Glutamatergic neuron (in vitro differentiated cells): ENCODE data around the gene SPDYE3. TPM values are rescaled to one million over a fixed set of nuclear protein-coding genes. Genes with fewer than 3 reads are reported as not detected.
"Not testable (repeated sequence)": the region's sequence is repeated elsewhere in the genome, so short reads cannot be mapped to it uniquely, and the experiment has no call there.

Source experiments
- DNase-seq: peaks from one replicate; pipeline ENCODE4 v3.0.0; 2022
- H3K27ac Mint-ChIP-seq: one replicate; pipeline ENCODE4 v1.8.0; 2020; ENCODE audit warnings: mild to moderate bottlenecking, mixed read lengths, inconsistent platforms; ENCODE audit not compliant: unreplicated experiment
- H3K27me3 Mint-ChIP-seq: one replicate; pipeline ENCODE4 v1.8.0; 2020; ENCODE audit warnings: mild to moderate bottlenecking, moderate library complexity, mixed read lengths, inconsistent platforms; ENCODE audit not compliant: unreplicated experiment
- H3K36me3 Mint-ChIP-seq: one replicate; pipeline ENCODE4 v1.8.0; 2020; ENCODE audit warnings: mild to moderate bottlenecking, mixed read lengths, inconsistent platforms; ENCODE audit not compliant: unreplicated experiment
- H3K4me1 Mint-ChIP-seq: one replicate; pipeline ENCODE4 v1.8.0; 2020; ENCODE audit warnings: mild to moderate bottlenecking, low read depth, mixed read lengths, inconsistent platforms; ENCODE audit not compliant: unreplicated experiment
- H3K4me3 Mint-ChIP-seq: one replicate; pipeline ENCODE4 v1.8.0; 2020; ENCODE audit warnings: mild to moderate bottlenecking, mixed read lengths, inconsistent platforms; ENCODE audit not compliant: unreplicated experiment
- H3K9me3 Mint-ChIP-seq: one replicate; pipeline ENCODE4 v1.8.0; 2020; ENCODE audit warnings: mild to moderate bottlenecking, moderate library complexity, mixed read lengths, inconsistent platforms; ENCODE audit not compliant: unreplicated experiment
- total RNA-seq: library from RNA; stranded (reverse); fragmentation: NEBNext Ultra II Directional; extraction: Animal tissue kit (Norgen Biotek cat#: 25700); gene quantifications from one replicate; pipeline ENCODE4 v1.2.1, GENCODE V29; 2021; ENCODE audit not compliant: unreplicated experiment
- TF ChIP-seq, protein P1 (sequence below): fragments of 200-600 bp; sonication (generic); IDR thresholded peaks from one replicate; pipeline ENCODE4 v1.5.0; 2021; ENCODE audit not compliant: partially characterized antibody, unreplicated experiment

Gene SPDYE3
- total RNA-seq, 1 donor from 2014 or later = not detected

DNA sequence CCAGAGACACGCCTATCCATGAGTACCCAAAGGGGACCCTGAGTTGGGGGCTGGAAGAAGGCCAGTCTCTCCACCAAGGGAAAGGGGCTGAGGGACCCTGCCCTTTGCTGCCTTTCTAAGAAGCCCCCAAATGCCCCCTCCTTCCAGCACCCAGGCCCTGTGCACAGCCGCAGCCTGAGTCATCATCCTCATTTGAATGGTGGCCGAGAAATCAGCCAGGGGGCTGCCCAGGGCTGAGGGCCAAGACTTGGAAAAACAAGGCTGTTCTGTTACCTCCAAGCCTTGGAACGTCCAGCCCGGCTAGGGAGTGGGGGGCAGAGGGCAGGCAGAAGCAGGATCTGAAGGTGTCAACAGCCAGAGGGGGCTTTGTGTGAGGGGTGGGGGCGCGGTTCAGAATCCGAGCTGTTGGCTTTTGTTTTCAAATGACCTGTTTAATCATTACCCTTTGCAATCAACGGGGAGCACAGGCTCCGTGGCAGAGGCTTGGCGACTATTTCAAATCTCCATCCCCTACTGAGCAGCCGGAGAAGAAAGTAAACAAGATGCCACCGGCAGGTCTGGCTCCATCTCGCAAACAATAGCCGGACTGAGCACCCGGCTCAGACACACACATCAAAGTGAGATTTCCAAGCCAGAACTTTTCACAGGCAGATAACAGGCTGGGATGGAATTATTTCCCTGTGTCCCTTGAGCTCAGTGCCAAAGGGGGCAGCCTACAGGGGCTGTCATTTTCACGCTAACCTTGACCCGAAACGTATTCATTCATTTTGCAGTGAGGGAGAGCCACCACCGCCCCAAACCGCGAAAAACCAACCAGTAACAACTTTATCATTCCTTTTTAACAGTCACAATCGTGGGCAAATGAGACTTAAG lies 37.2 kb upstream of the SPDYE3 start:
- H3K36me3 Mint-ChIP-seq, H3K27me3 Mint-ChIP-seq, H3K9me3 Mint-ChIP-seq, H3K4me1 Mint-ChIP-seq: not testable (repeated sequence)
- H3K27ac Mint-ChIP-seq = peak overlapping the region; percentile 89
- H3K4me3 Mint-ChIP-seq = peak overlapping the region; percentile 92
- DNase-seq = peak; percentile 29

DNA sequence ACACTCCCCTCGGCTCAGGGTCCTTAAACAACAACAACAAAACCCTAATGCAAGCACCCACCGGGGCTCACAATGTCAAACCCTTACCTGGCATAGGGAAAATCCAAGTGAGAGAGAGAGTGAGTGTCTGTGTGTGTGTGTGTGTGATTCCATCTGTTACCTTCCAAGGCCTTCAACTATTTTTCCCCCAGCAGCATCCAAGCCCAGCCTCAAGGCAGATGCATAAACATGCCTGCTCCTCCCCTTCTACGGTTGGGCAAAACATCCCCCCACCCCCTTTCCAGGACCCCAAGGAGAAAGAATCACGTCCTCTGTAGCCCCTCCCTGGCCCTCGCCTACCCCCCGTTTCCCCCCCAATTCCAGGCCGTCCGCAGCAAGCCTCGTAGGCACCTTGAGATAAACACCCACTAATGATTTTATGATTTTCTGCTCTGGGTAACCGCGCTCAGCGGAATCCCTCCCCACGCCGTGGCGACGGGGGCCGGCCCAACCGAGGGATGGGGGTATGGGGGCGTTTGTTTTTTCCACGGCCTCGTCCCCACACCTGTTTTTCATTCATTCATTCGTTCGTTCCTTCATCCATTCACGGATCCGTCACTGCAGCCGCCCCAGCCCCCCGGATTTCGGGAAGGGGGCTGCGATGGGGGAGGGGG lies 36.4 kb upstream of the SPDYE3 start:
- H3K9me3 Mint-ChIP-seq, H3K27me3 Mint-ChIP-seq, H3K4me1 Mint-ChIP-seq, H3K36me3 Mint-ChIP-seq: not testable (repeated sequence)
- H3K4me3 Mint-ChIP-seq = peak overlapping the region; percentile 92
- peak; percentile 31 for DNase-seq
- peak overlapping the region; percentile 89 for H3K27ac Mint-ChIP-seq

GRCh38 chr7:100271716-100272537 lies 35.6 kb upstream of the SPDYE3 start:
- no peaks in the 10 kb centered on the region for H3K36me3 Mint-ChIP-seq
- peaks cover 3% of the 10 kb centered on the region for H3K4me1 Mint-ChIP-seq
- H3K4me3 Mint-ChIP-seq = peak overlapping the region; percentile 77
- H3K27ac Mint-ChIP-seq = no peak overlapping the region
- peaks cover 10% of the 10 kb centered on the region for H3K27me3 Mint-ChIP-seq
- peaks cover 10% of the 10 kb centered on the region for H3K9me3 Mint-ChIP-seq
- TF ChIP-seq, protein P1, sequence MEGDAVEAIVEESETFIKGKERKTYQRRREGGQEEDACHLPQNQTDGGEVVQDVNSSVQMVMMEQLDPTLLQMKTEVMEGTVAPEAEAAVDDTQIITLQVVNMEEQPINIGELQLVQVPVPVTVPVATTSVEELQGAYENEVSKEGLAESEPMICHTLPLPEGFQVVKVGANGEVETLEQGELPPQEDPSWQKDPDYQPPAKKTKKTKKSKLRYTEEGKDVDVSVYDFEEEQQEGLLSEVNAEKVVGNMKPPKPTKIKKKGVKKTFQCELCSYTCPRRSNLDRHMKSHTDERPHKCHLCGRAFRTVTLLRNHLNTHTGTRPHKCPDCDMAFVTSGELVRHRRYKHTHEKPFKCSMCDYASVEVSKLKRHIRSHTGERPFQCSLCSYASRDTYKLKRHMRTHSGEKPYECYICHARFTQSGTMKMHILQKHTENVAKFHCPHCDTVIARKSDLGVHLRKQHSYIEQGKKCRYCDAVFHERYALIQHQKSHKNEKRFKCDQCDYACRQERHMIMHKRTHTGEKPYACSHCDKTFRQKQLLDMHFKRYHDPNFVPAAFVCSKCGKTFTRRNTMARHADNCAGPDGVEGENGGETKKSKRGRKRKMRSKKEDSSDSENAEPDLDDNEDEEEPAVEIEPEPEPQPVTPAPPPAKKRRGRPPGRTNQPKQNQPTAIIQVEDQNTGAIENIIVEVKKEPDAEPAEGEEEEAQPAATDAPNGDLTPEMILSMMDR = no peak
- peak; percentile 100 for DNase-seq

DNA sequence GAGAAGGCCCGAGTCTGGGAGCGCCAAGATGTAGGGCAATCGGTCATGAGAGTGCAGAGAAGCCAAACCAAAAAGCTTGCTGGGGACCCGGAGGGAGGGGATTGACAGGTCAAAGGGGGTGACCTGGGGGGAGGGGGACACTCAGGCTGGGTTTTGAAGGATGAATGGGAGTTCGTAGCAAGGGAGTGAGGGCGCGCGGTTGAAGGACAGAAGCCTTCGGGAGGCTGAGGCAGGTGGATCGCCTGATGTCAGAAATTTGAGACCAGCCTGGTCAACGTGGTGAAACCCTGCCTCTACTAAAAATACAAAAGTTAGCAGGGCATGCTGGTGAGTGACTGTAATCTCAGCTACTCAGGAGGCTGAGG lies 35.0 kb upstream of the SPDYE3 start:
- DNase-seq, H3K4me1 Mint-ChIP-seq, H3K27ac Mint-ChIP-seq, H3K36me3 Mint-ChIP-seq: not testable (repeated sequence)
- Mint-ChIP-seq H3K9me3 (peaks cover 11% of the 10 kb centered on the region), H3K4me3 (peak overlapping the region; percentile 72), H3K27me3 (peaks cover 10% of the 10 kb centered on the region)

- no peaks in the 10 kb centered on the region for H3K36me3 Mint-ChIP-seq
- peaks cover 10% of the 10 kb centered on the region for H3K27me3 Mint-ChIP-seq
- H3K4me1 Mint-ChIP-seq = peaks cover 1% of the 10 kb centered on the region
- TF ChIP-seq, protein P1 = no peak
- H3K27ac Mint-ChIP-seq = no peak overlapping the region
- H3K9me3 Mint-ChIP-seq = peaks cover 8% of the 10 kb centered on the region
- no peak overlapping the region for H3K4me3 Mint-ChIP-seq
- no peak for DNase-seq
These were observed 32.4 kb upstream of the SPDYE3 start for GRCh38 chr7:100275120-100275519.

GRCh38 chr7:100276126-100276525 lies 31.4 kb upstream of the SPDYE3 start:
- H3K9me3 Mint-ChIP-seq, H3K4me1 Mint-ChIP-seq, H3K4me3 Mint-ChIP-seq, H3K36me3 Mint-ChIP-seq, H3K27me3 Mint-ChIP-seq, DNase-seq, H3K27ac Mint-ChIP-seq: not testable (repeated sequence)

- DNase-seq, H3K4me3 Mint-ChIP-seq, H3K9me3 Mint-ChIP-seq, H3K27me3 Mint-ChIP-seq, H3K4me1 Mint-ChIP-seq, H3K36me3 Mint-ChIP-seq, H3K27ac Mint-ChIP-seq: not testable (repeated sequence)
These were observed 25.4 kb upstream of the SPDYE3 start for GRCh38 chr7:100282069-100282608.

DNA sequence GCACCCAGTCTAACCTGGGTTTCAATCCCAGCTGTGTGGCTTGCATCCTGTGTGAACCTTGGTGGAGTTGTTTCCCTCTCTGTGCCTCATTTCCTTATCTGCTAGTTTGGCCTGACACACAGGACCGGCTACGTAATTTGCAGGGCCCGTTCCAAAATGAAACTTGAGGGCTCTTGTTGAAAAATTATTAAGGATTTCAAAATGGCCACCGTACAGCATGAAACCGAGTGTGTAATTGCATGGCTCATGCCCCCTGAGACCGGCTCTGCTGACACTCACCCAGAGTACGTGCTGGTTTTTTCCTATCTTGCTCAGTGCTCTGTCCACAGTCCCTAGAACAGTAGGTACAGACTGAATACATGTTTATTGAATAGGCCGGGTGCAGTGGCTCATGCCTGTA lies 24.4 kb upstream of the SPDYE3 start:
- not testable (repeated sequence) for H3K4me3 Mint-ChIP-seq, H3K27me3 Mint-ChIP-seq, H3K9me3 Mint-ChIP-seq, DNase-seq, H3K36me3 Mint-ChIP-seq, H3K4me1 Mint-ChIP-seq, H3K27ac Mint-ChIP-seq

DNA sequence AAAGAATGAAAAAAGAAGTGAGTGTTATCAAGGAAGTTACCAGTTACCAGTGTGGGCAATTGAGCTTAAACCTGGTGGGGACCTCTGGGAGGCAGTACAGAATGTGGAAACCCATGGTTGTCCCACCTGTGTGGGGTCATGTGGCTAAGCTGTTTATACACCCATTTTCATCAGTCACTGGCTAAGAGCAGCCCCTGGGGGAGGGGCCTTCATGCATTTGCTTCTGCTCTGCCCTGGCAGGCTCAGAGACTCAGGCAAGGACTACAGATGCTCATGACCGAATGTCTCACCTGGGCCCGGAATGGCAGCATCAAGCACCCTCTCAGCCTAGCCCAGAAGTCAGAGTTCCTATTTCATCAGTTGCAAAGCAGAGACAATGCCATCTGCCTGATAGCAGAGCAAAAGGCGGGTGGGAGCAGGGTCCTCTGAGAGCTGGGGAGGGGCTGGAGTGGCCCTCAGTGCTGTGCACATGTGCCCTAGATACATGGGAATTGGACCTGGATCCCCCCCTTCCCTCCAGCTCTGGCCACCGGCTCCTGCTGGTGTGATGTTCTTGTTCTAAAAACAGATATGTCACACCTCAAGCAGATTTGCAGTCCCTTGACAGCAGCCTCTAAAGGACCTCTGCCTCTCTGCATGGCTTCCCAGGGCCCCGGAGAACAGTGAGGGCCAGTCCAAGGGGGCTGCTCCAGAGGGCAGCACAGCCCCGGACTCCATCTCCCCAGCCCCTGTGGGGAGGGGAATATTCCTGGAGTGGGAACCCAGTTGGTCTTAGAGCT lies 20.1 kb upstream of the SPDYE3 start:
- not testable (repeated sequence) for H3K9me3 Mint-ChIP-seq, H3K27me3 Mint-ChIP-seq, H3K27ac Mint-ChIP-seq, H3K4me3 Mint-ChIP-seq, DNase-seq, H3K4me1 Mint-ChIP-seq, H3K36me3 Mint-ChIP-seq
